CD8-positive, alpha-beta memory T cell (primary cell): ENCODE results near the gene IQSEC1. TPM values are rescaled to one million over a fixed set of nuclear protein-coding genes. Genes with fewer than 3 reads are reported as not detected.
A peak's percentile ranks its signal among the peaks of the same experiment; 100 is the strongest.

Experiments
- CTCF ChIA-PET: fragments of 350-600 bp; sonication (Branson Sonifier 250); formaldehyde crosslinking; loops from one replicate; lab custom pipeline; 2021; ENCODE audit warnings: antibody characterized with exemption; lab: Charles Lee
- POLR2A ChIA-PET: fragments of 350-600 bp; sonication (Branson Sonifier 250); formaldehyde crosslinking; loops from one replicate; lab custom pipeline; 2021; ENCODE audit warnings: antibody characterized with exemption; lab: Charles Lee
- DNase-seq, 5 donors: peaks; one replicate each; pipeline versions ENCODE4 v3.0.0 to v3.0.0-alpha.2; 2020 to 2022; ENCODE audit warnings: mixed read lengths in 1 of 5
- H3K27ac ChIP-seq: one replicate; pipeline ENCODE4 v1.7.0; 2013; ENCODE audit warnings: low read depth, mild to moderate bottlenecking, low read length, moderate library complexity
- H3K27me3 ChIP-seq: 2 replicates; pipeline ENCODE4 v1.7.0; 2013; ENCODE audit warnings: low read length, mild to moderate bottlenecking; ENCODE audit not compliant: insufficient read depth, poor library complexity, severe bottlenecking
- H3K36me3 ChIP-seq: 2 replicates; pipeline ENCODE4 v1.7.0; 2013; ENCODE audit warnings: mild to moderate bottlenecking, low read length, moderate library complexity; ENCODE audit not compliant: insufficient read depth
- H3K4me1 ChIP-seq: 2 replicates; pipeline ENCODE4 v1.7.0; 2013; ENCODE audit warnings: mild to moderate bottlenecking, low read length, moderate library complexity; ENCODE audit not compliant: insufficient read depth
- H3K4me3 ChIP-seq: 2 replicates; pipeline ENCODE4 v1.7.0; 2013; ENCODE audit warnings: mild to moderate bottlenecking, low read length
- H3K9me3 ChIP-seq: 2 replicates; pipeline ENCODE4 v1.7.0; 2013; ENCODE audit warnings: mild to moderate bottlenecking, low read length
- H3K27ac Mint-ChIP-seq, 8 donors: one replicate each; pipeline ENCODE4 v1.8.0; 2020 to 2021; ENCODE audit warnings: mixed read lengths in 8 of 8, mild to moderate bottlenecking in 6 of 8, inconsistent platforms in 3 of 8, moderate library complexity in 3 of 8
- H3K27me3 Mint-ChIP-seq, 2 donors: one replicate each; pipeline ENCODE4 v1.8.0; 2020 to 2021; ENCODE audit warnings: mixed read lengths in 2 of 2, mild to moderate bottlenecking in 1 of 2, moderate library complexity in 1 of 2
- H3K36me3 Mint-ChIP-seq, 3 donors: one replicate each; pipeline ENCODE4 v1.8.0; 2020 to 2021; ENCODE audit warnings: mixed read lengths in 3 of 3, inconsistent platforms in 1 of 3, mild to moderate bottlenecking in 1 of 3
- H3K4me1 Mint-ChIP-seq, 3 donors: one replicate each; pipeline ENCODE4 v1.8.0; 2020 to 2021; ENCODE audit warnings: mixed read lengths in 3 of 3, inconsistent platforms in 1 of 3, mild to moderate bottlenecking in 1 of 3
- H3K4me3 Mint-ChIP-seq, 7 donors: one replicate each; pipeline ENCODE4 v1.8.0; 2020 to 2021; ENCODE audit warnings: mixed read lengths in 7 of 7, mild to moderate bottlenecking in 6 of 7, moderate library complexity in 4 of 7, inconsistent platforms in 2 of 7
- H3K9me3 Mint-ChIP-seq, 5 donors: one replicate each; pipeline ENCODE4 v1.8.0; 2020 to 2022; ENCODE audit warnings: mixed read lengths in 5 of 5, mild to moderate bottlenecking in 3 of 5, moderate library complexity in 2 of 5, inconsistent platforms in 1 of 5
- polyA plus RNA-seq: library from polyadenylated mRNA; unstranded; fragments of 300-500 nt; fragmentation: Illumina TruSeq; gene quantifications from one replicate; pipeline ENCODE4 v1.2.3, GENCODE V29; 2021
- total RNA-seq, 2 experiments: library from RNA; stranded (reverse); gene quantifications; one replicate each; pipeline ENCODE4 v1.2.3, GENCODE V29; 2021

The IQSEC1 gene
- total and polyA plus RNA-seq, 3 experiments from 2014 or later, result 18.5 to 33.7 (median 19.8) TPM

- Histone ChIP-seq H3K4me1 (no peaks in the 10 kb centered on the region), H3K27ac (no peak overlapping the region), H3K4me3 (no peak overlapping the region), H3K27me3 (no peaks in the 10 kb centered on the region), H3K36me3 (no peaks in the 10 kb centered on the region), H3K9me3 (no peaks in the 10 kb centered on the region)
- POLR2A ChIA-PET, result no interaction called here
- CTCF ChIA-PET, result interaction anchor here (1.8 kb wide), 1 partner anchor 11 kb away, joined by 8 read pairs; no protein-coding TSS in a partner anchor
- no peaks in the 10 kb centered on the region for H3K9me3 Mint-ChIP-seq
- peak in 1 of 5 donors; percentile 20 for DNase-seq
- no peak overlapping the region for H3K27ac Mint-ChIP-seq
- H3K36me3 Mint-ChIP-seq, result no peaks in the 10 kb centered on the region
- no peaks in the 10 kb centered on the region for H3K4me1 Mint-ChIP-seq
- H3K27me3 Mint-ChIP-seq, result peaks cover 2 to 4% of the 10 kb centered on the region in 2 donors
- H3K4me3 Mint-ChIP-seq, result no peak overlapping the region
Observed at GRCh38 chr3:13103416-13104058, 30.3 kb upstream of the IQSEC1 start.

GRCh38 chr3:13102386-13103345, 29.4 kb upstream of the IQSEC1 start:
- no peaks in the 10 kb centered on the region for H3K9me3 ChIP-seq
- H3K4me3 ChIP-seq, result no peak overlapping the region
- DNase-seq, result peak in 1 of 5 donors; percentile 29
- ChIA-PET CTCF (interaction anchor here (1.1 to 1.8 kb wide), 2 partner anchors 10 to 13 kb away, joined by 3 to 8 read pairs; no protein-coding TSS in a partner anchor), POLR2A (no interaction called here)
- no peaks in the 10 kb centered on the region for H3K36me3 Mint-ChIP-seq
- H3K27ac Mint-ChIP-seq, result no peak overlapping the region
- no peaks in the 10 kb centered on the region for H3K4me1 Mint-ChIP-seq
- no peak overlapping the region for H3K4me3 Mint-ChIP-seq
- no peaks in the 10 kb centered on the region for H3K36me3 ChIP-seq
- H3K27me3 ChIP-seq, result no peaks in the 10 kb centered on the region
- peaks cover 1 to 4% of the 10 kb centered on the region in 2 donors for H3K27me3 Mint-ChIP-seq
- H3K4me1 ChIP-seq, result no peaks in the 10 kb centered on the region
- H3K9me3 Mint-ChIP-seq, result no peaks in the 10 kb centered on the region
- H3K27ac ChIP-seq, result no peak overlapping the region

- DNase-seq, result no peak
- Histone ChIP-seq H3K36me3 (no peaks in the 10 kb centered on the region), H3K4me3 (no peak overlapping the region), H3K27ac (no peak overlapping the region), H3K4me1 (no peaks in the 10 kb centered on the region), H3K27me3 (no peaks in the 10 kb centered on the region), H3K9me3 (no peaks in the 10 kb centered on the region)
- Mint-ChIP-seq H3K27me3 (peaks cover 4% of the 10 kb centered on the region in 2 donors), H3K36me3 (no peaks in the 10 kb centered on the region), H3K4me3 (no peak overlapping the region), H3K9me3 (no peaks in the 10 kb centered on the region), H3K27ac (no peak overlapping the region), H3K4me1 (no peaks in the 10 kb centered on the region)
- ChIA-PET CTCF (no interaction called here), POLR2A (no interaction called here)
Observed at GRCh38 chr3:13099707-13100106, 26.5 kb upstream of the IQSEC1 start.

- no peak overlapping the region for H3K27ac ChIP-seq
- H3K4me1 Mint-ChIP-seq, result no peaks in the 10 kb centered on the region
- H3K27me3 Mint-ChIP-seq, result peaks cover 4% of the 10 kb centered on the region in 2 donors
- ChIA-PET CTCF (no interaction called here), POLR2A (no interaction called here)
- no peaks in the 10 kb centered on the region for H3K4me1 ChIP-seq
- no peak overlapping the region for H3K27ac Mint-ChIP-seq
- no peaks in the 10 kb centered on the region for H3K9me3 ChIP-seq
- H3K4me3 Mint-ChIP-seq, result no peak overlapping the region
- no peak overlapping the region for H3K4me3 ChIP-seq
- no peak for DNase-seq
- no peaks in the 10 kb centered on the region for H3K36me3 Mint-ChIP-seq
- H3K27me3 ChIP-seq, result no peaks in the 10 kb centered on the region
- H3K36me3 ChIP-seq, result no peaks in the 10 kb centered on the region
- no peaks in the 10 kb centered on the region for H3K9me3 Mint-ChIP-seq
Observed at GRCh38 chr3:13098192-13098988, 25.2 kb upstream of the IQSEC1 start.

- H3K9me3 ChIP-seq, result no peaks in the 10 kb centered on the region
- H3K27ac ChIP-seq, result no peak overlapping the region
- Mint-ChIP-seq H3K27ac (no peak overlapping the region), H3K4me1 (peaks cover 4 to 5% (median 5%) of the 10 kb centered on the region in 3 donors), H3K9me3 (no peaks in the 10 kb centered on the region), H3K4me3 (no peak overlapping the region), H3K36me3 (no peaks in the 10 kb centered on the region), H3K27me3 (peaks cover 4% of the 10 kb centered on the region in 2 donors)
- no peak overlapping the region for H3K4me3 ChIP-seq
- ChIA-PET CTCF (no interaction called here), POLR2A (no interaction called here)
- no peaks in the 10 kb centered on the region for H3K4me1 ChIP-seq
- no peak for DNase-seq
- H3K36me3 ChIP-seq, result no peaks in the 10 kb centered on the region
- H3K27me3 ChIP-seq, result no peaks in the 10 kb centered on the region
Observed at GRCh38 chr3:13096356-13096755, 23.1 kb upstream of the IQSEC1 start.

- Mint-ChIP-seq H3K27me3 (peaks cover 4% of the 10 kb centered on the region in 2 donors), H3K27ac (no peak overlapping the region), H3K4me1 (peaks cover 4 to 5% (median 5%) of the 10 kb centered on the region in 3 donors), H3K36me3 (no peaks in the 10 kb centered on the region), H3K4me3 (no peak overlapping the region), H3K9me3 (no peaks in the 10 kb centered on the region)
- no peak overlapping the region for H3K4me3 ChIP-seq
- peak in 1 of 5 donors; percentile 23 for DNase-seq
- no peaks in the 10 kb centered on the region for H3K4me1 ChIP-seq
- ChIA-PET POLR2A (no interaction called here), CTCF (interaction anchor here (1.5 kb wide), 1 partner anchor 553 kb away, joined by 5 read pairs; no protein-coding TSS in a partner anchor)
- no peaks in the 10 kb centered on the region for H3K9me3 ChIP-seq
- H3K36me3 ChIP-seq, result no peaks in the 10 kb centered on the region
- H3K27me3 ChIP-seq, result no peaks in the 10 kb centered on the region
- H3K27ac ChIP-seq, result no peak overlapping the region
Observed at GRCh38 chr3:13095408-13095937, 22.2 kb upstream of the IQSEC1 start.

GRCh38 chr3:13093687-13094086, 20.5 kb upstream of the IQSEC1 start:
- Mint-ChIP-seq H3K4me1 (peaks cover 4 to 5% (median 5%) of the 10 kb centered on the region in 3 donors), H3K36me3 (no peaks in the 10 kb centered on the region), H3K4me3 (no peak overlapping the region), H3K9me3 (no peaks in the 10 kb centered on the region), H3K27ac (no peak overlapping the region), H3K27me3 (peaks cover 4% of the 10 kb centered on the region in 2 donors)
- Histone ChIP-seq H3K4me3 (no peak overlapping the region), H3K27ac (no peak overlapping the region), H3K36me3 (no peaks in the 10 kb centered on the region), H3K9me3 (no peaks in the 10 kb centered on the region), H3K27me3 (no peaks in the 10 kb centered on the region), H3K4me1 (no peaks in the 10 kb centered on the region)
- no peak for DNase-seq
- CTCF ChIA-PET, result interaction anchor here (1.9 to 3.8 kb wide), 5 partner anchors 10 to 555 kb away, joined by 8 to 36 read pairs (median 23); no protein-coding TSS in a partner anchor
- POLR2A ChIA-PET, result no interaction called here
